ENCODE measurements around the gene TSSK2.

Gene TSSK2

GRCh38 chr22:19123936-19124335 lies 7.2 kb upstream of the TSSK2 start:
- TF ChIP-seq SIN3A (IDR thresholded peaks at IDR 0.05; ENCODE audit: borderline replicate concordance, insufficient read depth, low read length) (no peak), REST (IDR thresholded peaks at IDR 0.05; ENCODE audit: insufficient read depth in 1 of 2, low read depth in 2 of 2, low read length in 2 of 2) (no peak), POLR2AphosphoS5 (IDR thresholded peaks at IDR 0.05; ENCODE audit: low read depth, low read length) (no peak), FOXP2 (optimal IDR thresholded peaks at IDR 0.05; ENCODE audit: borderline replicate concordance, extremely low read depth, extremely low read length, insufficient read depth) (no peak), TAF1 (IDR thresholded peaks at IDR 0.05; ENCODE audit: borderline replicate concordance, insufficient read depth, low read length) (no peak)

GRCh38 chr22:19124377-19124776 lies 6.7 kb upstream of the TSSK2 start:
- no peak for TF ChIP-seq TAF1 (IDR thresholded peaks at IDR 0.05; ENCODE audit: borderline replicate concordance, insufficient read depth, low read length)
- TF ChIP-seq POLR2AphosphoS5 (IDR thresholded peaks at IDR 0.05; ENCODE audit: low read depth, low read length): no peak
- no peak for TF ChIP-seq FOXP2 (optimal IDR thresholded peaks at IDR 0.05; ENCODE audit: borderline replicate concordance, extremely low read depth, extremely low read length, insufficient read depth)
- no peak for TF ChIP-seq SIN3A (IDR thresholded peaks at IDR 0.05; ENCODE audit: borderline replicate concordance, insufficient read depth, low read length)
- TF ChIP-seq REST (IDR thresholded peaks at IDR 0.05; ENCODE audit: insufficient read depth in 1 of 2, low read depth in 2 of 2, low read length in 2 of 2): no peak

GRCh38 chr22:19125011-19125410 lies 6.1 kb upstream of the TSSK2 start:
- no peak for TF ChIP-seq FOXP2 (optimal IDR thresholded peaks at IDR 0.05; ENCODE audit: borderline replicate concordance, extremely low read depth, extremely low read length, insufficient read depth)
- no peak for TF ChIP-seq POLR2AphosphoS5 (IDR thresholded peaks at IDR 0.05; ENCODE audit: low read depth, low read length)
- no peak for TF ChIP-seq SIN3A (IDR thresholded peaks at IDR 0.05; ENCODE audit: borderline replicate concordance, insufficient read depth, low read length)
- no peak for TF ChIP-seq REST (IDR thresholded peaks at IDR 0.05; ENCODE audit: insufficient read depth in 1 of 2, low read depth in 2 of 2, low read length in 2 of 2)
- TF ChIP-seq TAF1 (IDR thresholded peaks at IDR 0.05; ENCODE audit: borderline replicate concordance, insufficient read depth, low read length): no peak

- TF ChIP-seq TAF1 (IDR thresholded peaks at IDR 0.05; ENCODE audit: borderline replicate concordance, insufficient read depth, low read length): no peak
- TF ChIP-seq POLR2AphosphoS5 (IDR thresholded peaks at IDR 0.05; ENCODE audit: low read depth, low read length): no peak
- TF ChIP-seq FOXP2 (optimal IDR thresholded peaks at IDR 0.05; ENCODE audit: borderline replicate concordance, extremely low read depth, extremely low read length, insufficient read depth): no peak
- no peak for TF ChIP-seq REST (IDR thresholded peaks at IDR 0.05; ENCODE audit: insufficient read depth in 1 of 2, low read depth in 2 of 2, low read length in 2 of 2)
- no peak for TF ChIP-seq SIN3A (IDR thresholded peaks at IDR 0.05; ENCODE audit: borderline replicate concordance, insufficient read depth, low read length)
Observed at GRCh38 chr22:19125474-19126308, 5.4 kb upstream of the TSSK2 start.
